Measurements from ENCODE around the gene TMTC2.

Gene TMTC2

DNA sequence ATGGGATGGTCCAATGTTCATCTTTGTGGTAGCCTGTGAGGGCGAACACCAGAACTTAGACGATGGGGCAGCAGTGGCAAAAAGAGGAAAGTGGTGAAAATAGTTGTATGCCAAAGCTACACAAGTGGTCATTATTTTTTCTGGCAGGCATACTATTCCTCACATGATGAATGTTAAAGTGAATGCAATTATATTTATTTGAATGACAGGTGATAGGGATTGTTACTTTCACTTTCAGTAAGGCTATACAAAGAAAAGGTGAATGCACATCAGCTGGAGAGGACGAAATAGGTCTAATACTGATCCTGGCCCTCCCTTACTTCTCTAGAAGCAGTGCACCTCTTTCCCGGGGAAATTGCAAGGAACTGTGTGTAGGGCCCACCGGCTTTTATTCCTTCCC is 470.1 kb downstream of the TMTC2 start:
- DNase-seq: no peak

DNA sequence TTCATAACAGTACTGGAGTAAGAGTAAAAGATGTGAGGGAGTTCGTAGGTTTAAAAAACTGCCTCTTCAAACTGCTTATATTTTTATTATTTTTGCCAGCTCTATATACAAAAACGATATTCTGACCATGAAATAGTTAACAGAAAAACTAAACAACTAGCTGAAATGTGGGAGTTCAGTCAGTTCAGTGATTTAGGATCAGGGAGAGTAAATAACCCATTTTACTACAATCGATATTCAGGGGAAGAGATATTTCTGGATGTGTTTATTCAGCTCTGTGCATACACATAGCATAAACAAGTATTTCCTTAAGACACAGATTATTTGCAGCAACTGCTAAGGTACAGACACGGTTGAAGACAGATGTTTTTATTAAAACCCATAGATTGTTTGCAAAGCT is 470.9 kb downstream of the TMTC2 start:
- no peak for DNase-seq

GRCh38 chr12:83158613-83159207 is 472.0 kb downstream of the TMTC2 start:
- no peak for DNase-seq

DNA sequence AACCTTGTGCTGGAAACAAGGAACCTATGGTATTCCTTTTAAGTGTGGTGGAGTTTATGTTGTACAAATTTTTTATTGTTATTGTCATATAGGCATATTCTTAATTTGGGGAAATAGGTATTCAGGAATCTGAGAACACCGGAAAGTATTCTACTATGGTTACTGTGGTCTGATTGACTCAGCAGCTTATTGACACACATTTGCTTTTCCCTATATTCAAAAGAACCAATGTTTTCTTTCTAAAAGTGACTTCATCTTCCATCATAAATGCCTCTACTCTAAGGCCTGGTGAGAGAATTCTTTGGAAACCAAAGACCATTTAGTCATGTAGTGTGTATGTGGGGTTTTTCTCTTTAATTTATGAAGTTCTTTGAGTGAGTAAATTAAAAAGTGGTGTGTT is 474.8 kb downstream of the TMTC2 start:
- DNase-seq: no peak

DNA sequence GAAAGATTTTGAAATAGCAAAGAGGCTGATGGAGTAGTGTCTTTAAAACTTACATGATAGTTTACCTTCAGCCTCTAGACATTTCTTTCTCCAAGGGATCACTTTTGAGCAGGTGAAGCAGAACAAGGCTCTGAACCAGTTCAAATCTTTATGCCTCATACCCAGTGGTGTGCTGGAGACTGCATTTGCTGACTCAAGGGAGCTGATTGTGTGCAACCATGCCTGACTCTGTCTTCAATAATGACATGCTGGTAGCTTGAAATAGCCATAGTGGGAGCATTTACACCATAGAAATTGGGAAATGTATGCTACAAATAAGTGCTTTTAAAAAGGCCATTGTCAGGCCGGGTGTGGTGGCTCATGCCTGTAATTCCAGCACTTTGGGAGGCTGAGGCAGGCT is 482.0 kb downstream of the TMTC2 start:
- no peak for DNase-seq

DNA sequence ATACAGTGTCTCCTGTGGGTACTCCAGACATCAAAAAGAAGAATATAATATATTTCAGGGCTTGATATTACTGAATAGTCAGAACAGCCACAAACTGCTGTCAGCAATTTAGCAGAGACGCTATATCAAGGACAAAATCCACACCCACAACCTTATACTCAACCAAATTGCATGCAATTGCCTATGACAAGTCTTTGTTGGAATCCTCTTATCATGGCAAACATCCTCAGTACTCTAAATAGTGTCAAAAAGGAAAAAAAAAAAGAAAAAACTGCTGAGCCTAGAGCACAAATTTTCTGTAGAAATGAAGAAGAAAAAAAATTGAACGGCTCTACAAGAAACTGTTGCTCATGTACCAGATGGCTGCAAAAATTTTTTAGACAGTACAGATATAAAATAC is 485.7 kb downstream of the TMTC2 start:
- DNase-seq: no peak

DNA sequence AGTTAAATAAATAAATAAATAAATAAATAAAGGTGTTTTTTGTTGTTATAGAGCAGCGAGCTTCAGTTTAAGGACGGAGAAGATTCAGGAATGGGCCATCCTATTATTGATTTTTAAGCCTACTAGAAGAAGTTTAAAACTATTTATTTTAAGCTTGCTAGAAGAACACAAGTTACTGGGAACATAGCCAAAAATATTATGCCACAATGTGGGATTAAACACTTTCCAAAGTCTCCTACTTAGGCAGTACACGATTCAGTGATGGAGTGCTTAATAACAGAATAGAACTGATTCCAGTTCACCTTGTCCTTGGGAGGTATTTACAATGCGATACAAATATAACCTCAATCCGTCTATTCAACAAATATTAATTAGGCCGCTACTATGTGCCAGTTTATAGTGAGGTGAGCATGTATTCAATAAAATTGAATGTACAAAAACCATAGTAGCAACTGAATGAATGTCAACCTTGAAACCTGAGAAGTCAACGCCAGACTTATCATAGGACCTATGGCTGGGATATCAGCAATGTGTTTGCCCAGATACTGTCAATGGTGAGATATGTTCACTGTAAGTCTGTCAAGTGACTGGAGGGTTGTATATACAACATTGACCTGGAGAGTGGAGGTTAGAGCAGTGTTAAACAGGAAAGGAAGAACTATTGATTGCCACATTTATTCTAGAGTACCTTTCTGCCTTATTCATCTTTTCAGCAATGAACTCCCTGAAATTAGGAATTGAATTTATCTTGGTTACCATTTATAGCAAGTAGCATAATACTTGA is 486.4 kb downstream of the TMTC2 start:
- no peak for DNase-seq

DNA sequence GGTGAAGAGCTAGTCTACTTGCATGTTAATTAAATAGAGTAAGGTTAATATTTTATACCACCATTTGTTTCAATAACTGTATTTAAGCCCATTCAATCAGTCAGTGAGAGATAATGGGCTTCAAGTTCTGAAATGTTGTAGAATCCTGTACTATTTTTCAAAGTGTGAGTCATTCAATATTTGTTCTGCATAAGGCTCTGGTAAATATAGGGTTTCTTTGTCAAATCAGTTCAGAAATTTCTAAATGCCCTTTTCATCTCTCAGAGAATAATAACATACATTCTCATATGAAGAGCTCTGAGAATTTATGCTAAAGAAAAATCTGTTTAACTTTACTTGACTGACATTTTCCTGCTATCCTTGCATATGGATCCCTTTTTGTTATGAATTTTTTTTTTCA is 493.3 kb downstream of the TMTC2 start:
- DNase-seq: no peak

- no peak for DNase-seq
Observed at GRCh38 chr12:83181074-83181473, 494.4 kb downstream of the TMTC2 start.

GRCh38 chr12:83183132-83183531 is 496.4 kb downstream of the TMTC2 start:
- DNase-seq: no peak

All from activated CD4-positive, alpha-beta T cell treated with anti-CD3 and anti-CD28 coated beads, Interleukin-10, Interleukin-2, amounts not matched to agents 100 ng/mL and 50 ng/mL, durations not matched to agents 16 hours and 8 hours (primary cell).